ENCODE results near the gene NKAIN2. TPM values are rescaled to one million over a fixed set of nuclear protein-coding genes. Genes with fewer than 3 reads are reported as not detected.

Gene NKAIN2
- total RNA-seq (10 to 100 TPM; 16.3 to 44.9 TPM), polyA plus RNA-seq (ENCODE audit: insufficient read length in 2 of 2) (10 to 100 TPM; 55.0 to 67.0 TPM)
- long read RNA-seq, donor 1, partial matches to known transcripts = 42 of 42 reads
- long read RNA-seq, donor 1, other reads (novel, unspliced or antisense) = 0 of 42 reads
- long read RNA-seq, donor 2 = 0 reads
- long read RNA-seq, donor 3, partial matches to known transcripts = 12 of 12 reads
- long read RNA-seq, donor 3, other reads (novel, unspliced or antisense) = 0 of 12 reads
- long read RNA-seq, donor 4, partial matches to known transcripts = 5 of 5 reads
- long read RNA-seq, donor 4, other reads (novel, unspliced or antisense) = 0 of 5 reads

DNA sequence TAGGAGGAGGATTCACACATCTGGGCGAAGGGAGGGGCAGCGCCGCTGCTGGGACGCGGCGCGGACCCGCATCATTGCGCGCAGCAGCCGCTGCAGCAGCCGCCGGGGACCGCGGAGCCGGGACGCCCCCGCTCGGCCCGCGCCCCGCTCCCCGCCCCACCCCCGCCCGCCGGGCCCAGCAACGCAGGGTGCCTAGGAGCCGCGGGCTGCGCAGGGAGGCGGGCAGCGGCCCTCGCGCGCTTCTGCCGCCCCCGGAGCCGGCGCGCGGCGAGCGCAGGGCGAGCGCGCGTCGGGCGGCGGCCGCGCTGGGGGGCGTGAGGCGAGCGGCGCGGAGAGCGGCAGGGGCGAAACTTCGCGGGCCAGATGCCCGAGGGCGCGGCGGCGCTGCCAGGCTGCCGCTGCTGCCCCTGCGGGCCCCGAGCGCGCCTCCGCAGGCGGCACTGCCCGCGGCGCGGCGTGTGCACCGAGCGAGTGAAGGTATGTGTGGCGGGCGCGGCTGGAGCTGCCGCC is at the start of gene NKAIN2:
NKAIN2 (plus strand) TSS at position 362 of the 510 bp plus-strand sequence.
- Histone ChIP-seq H3K9me3 (ENCODE audit: control insufficient read depth, insufficient read depth, low read length) (no peaks in the 10 kb centered on the region), H3K4me1 (ENCODE audit: control insufficient read depth, insufficient read depth, low read length) (peaks cover 8% of the 10 kb centered on the region), H3K36me3 (ENCODE audit: control insufficient read depth, insufficient read depth, low read length) (no peaks in the 10 kb centered on the region), H3K4me3 (ENCODE audit: low read depth, low read length) (peak within 1 kb of the TSS; percentile 80), H3K27me3 (ENCODE audit: control insufficient read depth, insufficient read depth, low read length) (peaks cover 3% of the 10 kb centered on the region), H3K27ac (ENCODE audit: low read depth, low read length) (peak within 1 kb of the TSS; percentile 58)
- DNase-seq (ENCODE audit: low read depth in 4 of 6, low spot score in 6 of 6) = no peak
- under 1% methylated on average over 84 of the region's 84 CpGs for WGBS (ENCODE audit: insufficient coverage)

DNA sequence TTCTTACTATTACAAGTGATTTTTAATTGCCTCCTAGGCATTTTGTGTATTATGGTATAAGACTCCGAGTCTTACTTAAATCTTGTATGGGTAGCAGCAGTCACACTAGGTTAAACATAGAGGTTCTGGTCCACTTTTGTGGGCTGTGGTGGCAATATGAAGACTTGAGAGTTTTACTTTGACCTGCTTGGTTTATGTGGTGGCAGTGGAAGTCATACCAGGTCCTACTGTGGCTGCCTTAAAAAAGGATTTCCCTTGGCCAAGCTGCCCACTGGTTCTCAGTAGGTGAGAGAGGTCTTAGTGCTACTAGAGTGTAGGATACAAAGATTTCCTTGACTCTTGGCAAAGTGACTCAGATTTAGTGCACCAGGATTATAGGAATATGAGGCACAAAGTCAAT is 44.2 kb upstream of the NKAIN2 start:
- H3K36me3 ChIP-seq (ENCODE audit: control insufficient read depth, insufficient read depth, low read length) = no peaks in the 10 kb centered on the region
- no peaks in the 10 kb centered on the region for H3K27me3 ChIP-seq (ENCODE audit: control insufficient read depth, insufficient read depth, low read length)
- H3K4me3 ChIP-seq (ENCODE audit: low read depth, low read length) = no peak overlapping the region
- H3K27ac ChIP-seq (ENCODE audit: low read depth, low read length) = no peak overlapping the region
- peaks cover 7% of the 10 kb centered on the region for H3K9me3 ChIP-seq (ENCODE audit: control insufficient read depth, insufficient read depth, low read length)
- no peaks in the 10 kb centered on the region for H3K4me1 ChIP-seq (ENCODE audit: control insufficient read depth, insufficient read depth, low read length)
- WGBS (ENCODE audit: insufficient coverage) = 100% methylated on average over 1 of the region's 1 CpG
- no peak for DNase-seq (ENCODE audit: low read depth in 4 of 6, low spot score in 6 of 6)

DNA sequence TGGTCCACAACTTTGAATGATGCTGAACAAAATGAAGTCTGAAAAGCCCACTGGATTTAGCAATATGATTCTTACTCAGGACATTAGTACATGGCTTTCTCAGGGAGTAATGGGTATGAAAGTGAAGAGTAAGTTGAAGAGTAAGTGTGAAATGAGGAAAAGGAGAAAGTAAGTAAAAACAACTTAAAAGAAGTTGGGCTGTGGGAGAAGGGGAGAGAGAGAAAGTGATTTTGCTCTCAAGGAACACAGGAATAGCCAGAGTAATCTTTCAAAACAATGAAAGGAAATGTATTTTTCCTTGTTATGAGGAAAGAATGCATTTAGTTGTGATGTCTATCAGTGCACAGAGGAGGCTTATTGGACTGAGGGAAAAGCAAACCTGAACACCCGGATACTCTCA is 39.8 kb upstream of the NKAIN2 start:
- no peaks in the 10 kb centered on the region for H3K4me1 ChIP-seq (ENCODE audit: control insufficient read depth, insufficient read depth, low read length)
- no peak overlapping the region for H3K4me3 ChIP-seq (ENCODE audit: low read depth, low read length)
- H3K9me3 ChIP-seq (ENCODE audit: control insufficient read depth, insufficient read depth, low read length) = no peaks in the 10 kb centered on the region
- WGBS (ENCODE audit: insufficient coverage) = no CpG with 5 or more reads among the region's 1 CpG
- H3K27ac ChIP-seq (ENCODE audit: low read depth, low read length) = no peak overlapping the region
- no peaks in the 10 kb centered on the region for H3K27me3 ChIP-seq (ENCODE audit: control insufficient read depth, insufficient read depth, low read length)
- DNase-seq (ENCODE audit: low read depth in 4 of 6, low spot score in 6 of 6) = no peak
- no peaks in the 10 kb centered on the region for H3K36me3 ChIP-seq (ENCODE audit: control insufficient read depth, insufficient read depth, low read length)

DNA sequence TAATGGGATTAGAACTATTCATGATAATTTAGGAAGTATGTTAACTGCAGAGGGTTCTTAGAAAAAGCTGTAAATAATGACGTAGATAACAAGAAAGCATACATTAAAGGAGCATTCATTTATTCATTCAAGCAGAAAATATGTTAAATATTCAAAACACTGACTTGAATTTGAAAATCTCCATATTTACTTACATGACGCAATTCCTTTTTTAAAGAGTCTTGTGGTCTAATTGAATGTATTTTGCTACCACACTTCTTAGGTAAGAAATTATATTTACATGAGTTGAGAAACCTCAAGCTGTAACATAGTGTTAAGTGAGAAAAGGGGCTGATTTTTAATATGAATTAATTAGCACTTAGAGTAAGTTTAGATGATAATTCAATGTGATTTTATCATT is 38.9 kb upstream of the NKAIN2 start:
- no peaks in the 10 kb centered on the region for H3K36me3 ChIP-seq (ENCODE audit: control insufficient read depth, insufficient read depth, low read length)
- H3K27me3 ChIP-seq (ENCODE audit: control insufficient read depth, insufficient read depth, low read length) = no peaks in the 10 kb centered on the region
- no peak overlapping the region for H3K4me3 ChIP-seq (ENCODE audit: low read depth, low read length)
- H3K4me1 ChIP-seq (ENCODE audit: control insufficient read depth, insufficient read depth, low read length) = no peaks in the 10 kb centered on the region
- no peaks in the 10 kb centered on the region for H3K9me3 ChIP-seq (ENCODE audit: control insufficient read depth, insufficient read depth, low read length)
- DNase-seq (ENCODE audit: low read depth in 4 of 6, low spot score in 6 of 6) = no peak
- H3K27ac ChIP-seq (ENCODE audit: low read depth, low read length) = no peak overlapping the region
- WGBS (ENCODE audit: insufficient coverage) = no CpG with 5 or more reads among the region's 2 CpGs

DNA sequence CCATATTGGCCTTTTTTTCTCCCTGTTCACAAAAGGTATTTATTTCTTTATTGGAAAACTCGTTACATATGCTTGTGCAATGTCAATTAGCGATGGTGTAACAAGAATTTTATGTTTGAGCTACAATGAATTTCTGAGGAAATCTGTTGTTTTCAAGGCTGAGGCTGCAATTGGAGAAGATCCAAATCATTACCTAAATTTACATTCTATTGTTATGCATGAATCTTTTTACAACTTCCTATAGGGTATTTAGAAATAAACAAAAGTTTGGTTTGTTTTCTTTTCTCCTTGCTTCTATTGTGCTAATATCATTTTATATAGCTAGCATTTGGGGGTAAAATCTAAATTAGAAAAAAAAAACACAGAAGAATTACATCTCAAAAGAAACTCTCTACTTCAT is 34.7 kb upstream of the NKAIN2 start:
- Histone ChIP-seq H3K27me3 (ENCODE audit: control insufficient read depth, insufficient read depth, low read length) (no peaks in the 10 kb centered on the region), H3K4me1 (ENCODE audit: control insufficient read depth, insufficient read depth, low read length) (no peaks in the 10 kb centered on the region), H3K27ac (ENCODE audit: low read depth, low read length) (no peak overlapping the region), H3K36me3 (ENCODE audit: control insufficient read depth, insufficient read depth, low read length) (no peaks in the 10 kb centered on the region), H3K9me3 (ENCODE audit: control insufficient read depth, insufficient read depth, low read length) (no peaks in the 10 kb centered on the region), H3K4me3 (ENCODE audit: low read depth, low read length) (no peak overlapping the region)
- peak in 2 of 6 donors; percentile 23 to 46 for DNase-seq (ENCODE audit: low read depth in 4 of 6, low spot score in 6 of 6)
- no CpG with 5 or more reads among the region's 2 CpGs for WGBS (ENCODE audit: insufficient coverage)

DNA sequence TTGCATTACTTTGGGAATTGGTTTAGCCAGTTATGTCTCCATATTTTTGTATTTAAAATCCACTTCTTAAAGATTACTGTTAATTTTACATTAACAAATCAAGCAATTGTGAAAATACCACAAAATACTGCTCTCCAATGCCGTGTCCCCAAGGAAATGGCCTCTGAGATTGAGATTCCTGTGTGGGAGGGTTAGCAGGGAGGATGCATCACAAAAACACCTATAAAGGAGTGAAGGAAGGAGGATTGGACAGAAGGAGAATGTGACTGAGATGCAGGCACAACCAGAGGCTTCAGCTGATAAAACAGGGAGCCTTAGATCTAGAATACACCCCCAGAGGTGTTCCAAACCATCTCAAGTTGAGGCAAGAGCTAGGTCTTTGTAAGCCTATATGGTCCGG is 34.2 kb upstream of the NKAIN2 start:
- no peak for DNase-seq (ENCODE audit: low read depth in 4 of 6, low spot score in 6 of 6)
- Histone ChIP-seq H3K27me3 (ENCODE audit: control insufficient read depth, insufficient read depth, low read length) (no peaks in the 10 kb centered on the region), H3K27ac (ENCODE audit: low read depth, low read length) (no peak overlapping the region), H3K4me3 (ENCODE audit: low read depth, low read length) (no peak overlapping the region), H3K4me1 (ENCODE audit: control insufficient read depth, insufficient read depth, low read length) (no peaks in the 10 kb centered on the region), H3K9me3 (ENCODE audit: control insufficient read depth, insufficient read depth, low read length) (no peaks in the 10 kb centered on the region), H3K36me3 (ENCODE audit: control insufficient read depth, insufficient read depth, low read length) (no peaks in the 10 kb centered on the region)
- WGBS (ENCODE audit: insufficient coverage) = no CpG with 5 or more reads among the region's 2 CpGs

DNA sequence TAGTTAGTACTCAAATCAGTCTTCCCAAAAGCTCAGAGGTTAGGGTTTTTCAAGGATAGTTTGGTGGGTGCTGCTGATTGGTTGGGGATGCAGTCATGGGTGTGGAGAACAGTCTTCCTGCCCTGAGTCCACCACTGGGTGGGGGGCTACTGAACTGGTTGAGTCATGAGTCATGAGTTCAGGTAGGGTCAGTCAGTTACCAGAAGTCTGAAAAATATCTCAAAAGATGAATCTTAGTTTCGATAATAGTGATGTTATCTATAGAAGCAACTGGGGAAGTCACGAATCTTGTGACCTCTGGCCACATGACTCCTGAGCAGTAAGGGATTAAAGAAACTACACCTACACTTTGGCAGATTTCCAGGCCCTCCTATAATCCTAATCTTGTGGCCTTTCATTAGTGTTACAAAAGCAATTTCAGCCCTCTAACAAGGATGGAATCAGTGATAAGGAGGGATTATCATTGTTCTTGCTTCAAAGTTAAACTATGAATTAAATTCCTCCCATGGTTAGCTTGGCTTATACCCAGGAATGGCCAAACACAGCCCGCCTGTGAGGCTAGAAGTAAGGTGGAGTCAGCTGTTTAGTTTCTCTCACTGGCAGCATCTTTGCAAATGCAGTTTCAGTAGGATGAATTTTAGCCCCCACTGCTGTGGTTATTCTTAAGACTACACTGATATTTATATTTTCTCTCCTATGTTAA is 33.3 kb upstream of the NKAIN2 start:
- no peak overlapping the region for H3K27ac ChIP-seq (ENCODE audit: low read depth, low read length)
- H3K4me3 ChIP-seq (ENCODE audit: low read depth, low read length) = no peak overlapping the region
- no peaks in the 10 kb centered on the region for H3K9me3 ChIP-seq (ENCODE audit: control insufficient read depth, insufficient read depth, low read length)
- no peaks in the 10 kb centered on the region for H3K36me3 ChIP-seq (ENCODE audit: control insufficient read depth, insufficient read depth, low read length)
- no peak for DNase-seq (ENCODE audit: low read depth in 4 of 6, low spot score in 6 of 6)
- 90% methylated on average over 2 of the region's 3 CpGs for WGBS (ENCODE audit: insufficient coverage)
- no peaks in the 10 kb centered on the region for H3K4me1 ChIP-seq (ENCODE audit: control insufficient read depth, insufficient read depth, low read length)
- H3K27me3 ChIP-seq (ENCODE audit: control insufficient read depth, insufficient read depth, low read length) = no peaks in the 10 kb centered on the region

DNA sequence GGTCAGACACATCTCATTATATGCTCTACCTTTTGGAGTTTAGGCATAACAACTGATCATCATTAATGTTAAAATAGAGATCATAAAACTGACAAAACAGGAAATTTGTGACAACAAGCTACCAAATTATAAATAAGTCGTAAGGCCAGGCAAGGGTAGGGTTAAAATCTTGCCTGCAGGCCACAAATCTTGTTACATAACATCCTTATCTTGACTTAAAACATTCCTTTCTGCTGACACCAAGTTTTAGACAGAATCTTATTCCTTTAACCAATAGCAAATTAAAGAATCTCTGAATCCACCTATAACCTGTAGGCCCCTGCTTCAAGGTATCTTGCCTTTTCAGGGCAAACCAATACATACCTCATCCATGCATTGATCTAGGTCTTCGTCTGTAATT is 32.5 kb upstream of the NKAIN2 start:
- Histone ChIP-seq H3K36me3 (ENCODE audit: control insufficient read depth, insufficient read depth, low read length) (no peaks in the 10 kb centered on the region), H3K27me3 (ENCODE audit: control insufficient read depth, insufficient read depth, low read length) (no peaks in the 10 kb centered on the region), H3K9me3 (ENCODE audit: control insufficient read depth, insufficient read depth, low read length) (no peaks in the 10 kb centered on the region), H3K4me1 (ENCODE audit: control insufficient read depth, insufficient read depth, low read length) (no peaks in the 10 kb centered on the region), H3K27ac (ENCODE audit: low read depth, low read length) (no peak overlapping the region), H3K4me3 (ENCODE audit: low read depth, low read length) (no peak overlapping the region)
- no peak for DNase-seq (ENCODE audit: low read depth in 4 of 6, low spot score in 6 of 6)
- WGBS (ENCODE audit: insufficient coverage) = 100% methylated on average over 2 of the region's 2 CpGs

DNA sequence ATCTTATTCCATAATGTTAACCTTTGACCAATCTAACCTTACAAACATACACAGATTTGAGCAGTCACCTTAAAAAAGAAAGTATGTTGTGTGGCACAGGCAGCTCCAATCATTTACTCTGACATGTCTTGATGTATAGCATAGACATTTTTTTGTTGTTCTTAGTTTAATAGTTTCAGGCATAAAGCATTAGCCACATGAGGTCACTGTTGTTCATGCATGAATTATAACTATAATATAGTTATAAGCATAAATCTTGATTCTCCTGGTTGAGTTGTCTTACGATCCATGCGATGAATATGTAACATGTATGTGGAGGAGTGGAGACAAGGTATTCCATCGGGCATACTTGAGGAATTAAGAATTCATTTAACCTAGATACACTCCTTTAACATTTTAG is 26.1 kb upstream of the NKAIN2 start:
- DNase-seq (ENCODE audit: low read depth in 4 of 6, low spot score in 6 of 6) = peak in 2 of 6 donors; percentile 53 to 67

DNA sequence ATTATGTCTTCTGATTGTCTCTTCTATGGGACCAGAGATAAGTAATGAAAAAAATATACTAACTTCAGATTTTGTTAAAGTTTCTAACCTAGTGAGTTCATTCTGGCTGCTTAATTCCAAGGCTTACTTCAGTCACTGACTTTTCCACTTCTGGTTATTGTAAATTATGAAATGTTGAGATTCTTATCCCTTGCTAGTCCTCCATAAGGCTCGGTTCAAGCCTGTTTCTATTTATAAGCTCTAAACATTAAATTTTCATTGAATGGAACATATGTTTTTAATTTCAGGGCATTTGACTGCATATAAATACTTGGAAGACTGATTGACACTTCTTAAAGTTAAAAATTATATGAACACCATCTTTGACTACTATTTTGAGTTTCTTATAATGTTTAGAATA is 23.6 kb upstream of the NKAIN2 start:
- H3K36me3 ChIP-seq (ENCODE audit: control insufficient read depth, insufficient read depth, low read length) = no peaks in the 10 kb centered on the region
- DNase-seq (ENCODE audit: low read depth in 4 of 6, low spot score in 6 of 6) = no peak
- H3K27me3 ChIP-seq (ENCODE audit: control insufficient read depth, insufficient read depth, low read length) = no peaks in the 10 kb centered on the region
- H3K4me3 ChIP-seq (ENCODE audit: low read depth, low read length) = no peak overlapping the region
- WGBS (ENCODE audit: insufficient coverage) = no CpG with 5 or more reads among the region's 1 CpG
- H3K9me3 ChIP-seq (ENCODE audit: control insufficient read depth, insufficient read depth, low read length) = no peaks in the 10 kb centered on the region
- H3K27ac ChIP-seq (ENCODE audit: low read depth, low read length) = no peak overlapping the region
- H3K4me1 ChIP-seq (ENCODE audit: control insufficient read depth, insufficient read depth, low read length) = no peaks in the 10 kb centered on the region

More for the DNA sequence above, 26.1 kb upstream of the NKAIN2 start:
- H3K36me3 ChIP-seq (ENCODE audit: control insufficient read depth, insufficient read depth, low read length) = no peaks in the 10 kb centered on the region
- H3K9me3 ChIP-seq (ENCODE audit: control insufficient read depth, insufficient read depth, low read length) = no peaks in the 10 kb centered on the region
- no peaks in the 10 kb centered on the region for H3K27me3 ChIP-seq (ENCODE audit: control insufficient read depth, insufficient read depth, low read length)
- H3K27ac ChIP-seq (ENCODE audit: low read depth, low read length) = no peak overlapping the region
- H3K4me1 ChIP-seq (ENCODE audit: control insufficient read depth, insufficient read depth, low read length) = no peaks in the 10 kb centered on the region
- H3K4me3 ChIP-seq (ENCODE audit: low read depth, low read length) = no peak overlapping the region
- WGBS (ENCODE audit: insufficient coverage) = no CpG with 5 or more reads among the region's 3 CpGs

Measured in spinal cord (tissue), 10 donors.